HG03378 (cell line): Measurements from ENCODE around the gene CAPN10.

Experiments used
- ATAC-seq: cut with Tn5 transposase; IDR thresholded peaks from one replicate; pipeline ENCODE4 v1.9.1; 2021; ENCODE audit warnings: mild to moderate bottlenecking, moderate library complexity; ENCODE audit not compliant: unreplicated experiment

The CAPN10 gene

GRCh38 chr2:240588006-240588655 lies 1.6 kb downstream of the CAPN10 start:
- ATAC-seq, result no peak

GRCh38 chr2:240588669-240589068 lies 2.1 kb downstream of the CAPN10 start:
- ATAC-seq, result no peak

- ATAC-seq, result no peak
Observed at GRCh38 chr2:240589375-240589774, 2.8 kb downstream of the CAPN10 start.

DNA sequence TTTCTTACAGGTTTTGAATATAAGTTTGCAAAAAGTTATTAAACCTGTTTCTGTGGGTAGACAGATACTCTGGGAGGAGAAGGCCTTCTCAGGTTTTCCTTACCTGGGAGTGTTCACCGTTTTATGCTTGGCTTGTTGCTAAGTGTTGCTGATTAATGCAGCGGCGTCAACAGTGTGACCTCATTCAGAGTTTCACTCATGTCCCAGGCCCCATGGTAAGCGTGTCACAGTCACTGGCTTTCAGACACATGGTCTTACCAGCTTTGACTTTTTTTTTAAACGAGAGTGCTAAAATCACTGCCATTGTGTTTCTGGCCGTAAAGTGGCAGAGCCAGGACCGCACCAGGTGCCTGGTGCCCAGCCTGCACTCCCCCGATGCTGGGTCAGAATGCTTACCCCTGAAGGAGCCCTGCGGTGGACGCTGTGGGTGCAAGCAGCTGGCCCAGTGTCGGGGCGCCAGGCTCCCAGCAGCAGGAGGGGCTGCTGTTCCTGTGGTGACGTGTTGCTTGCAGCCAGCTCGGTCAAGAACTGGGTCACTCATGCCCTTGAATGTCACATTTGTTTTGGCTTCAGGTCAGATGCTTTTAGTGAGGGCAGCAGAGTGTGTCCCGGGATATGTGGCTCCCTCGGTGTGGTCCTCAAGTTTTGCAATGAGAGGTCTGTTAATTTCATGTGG lies 3.5 kb downstream of the CAPN10 start:
- ATAC-seq, result no peak

DNA sequence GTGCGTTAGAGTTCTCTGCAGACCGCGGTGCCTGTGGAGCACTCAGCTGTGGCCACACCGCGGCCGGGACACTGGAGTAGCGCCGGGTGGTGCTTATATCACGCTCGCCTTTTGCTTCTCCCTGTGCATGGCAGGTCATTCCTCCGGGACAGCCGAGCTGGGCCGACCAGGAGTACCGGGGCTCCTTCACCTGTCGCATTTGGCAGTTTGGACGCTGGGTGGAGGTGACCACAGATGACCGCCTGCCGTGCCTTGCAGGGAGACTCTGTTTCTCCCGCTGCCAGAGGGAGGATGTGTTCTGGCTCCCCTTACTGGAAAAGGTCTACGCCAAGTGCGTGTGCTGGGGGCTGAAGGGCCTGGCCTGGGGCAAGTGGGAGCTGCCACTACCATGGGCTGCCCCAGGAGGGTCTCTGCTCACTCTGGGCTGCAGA lies 4.2 kb downstream of the CAPN10 start:
- ATAC-seq, result no peak

- ATAC-seq, result no peak
Observed at GRCh38 chr2:240591226-240591625, 4.7 kb downstream of the CAPN10 start.

DNA sequence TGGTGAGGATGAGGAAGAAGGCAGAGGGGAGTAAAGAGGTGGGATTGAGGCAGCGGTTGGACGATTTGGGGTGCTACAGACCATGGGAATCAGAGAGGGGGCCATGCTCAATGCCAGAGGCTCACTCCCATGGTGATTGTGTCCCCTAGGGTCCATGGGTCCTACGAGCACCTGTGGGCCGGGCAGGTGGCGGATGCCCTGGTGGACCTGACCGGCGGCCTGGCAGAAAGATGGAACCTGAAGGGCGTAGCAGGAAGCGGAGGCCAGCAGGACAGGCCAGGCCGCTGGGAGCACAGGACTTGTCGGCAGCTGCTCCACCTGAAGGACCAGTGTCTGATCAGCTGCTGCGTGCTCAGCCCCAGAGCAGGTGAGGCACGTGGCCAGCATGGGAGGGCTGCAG lies 5.2 kb downstream of the CAPN10 start:
- no peak for ATAC-seq

- ATAC-seq, result no peak
Observed at GRCh38 chr2:240593026-240593702, 6.6 kb downstream of the CAPN10 start.

GRCh38 chr2:240593703-240594451 lies 7.3 kb downstream of the CAPN10 start:
- no peak for ATAC-seq

- no peak for ATAC-seq
Observed at GRCh38 chr2:240594511-240595380, 8.2 kb downstream of the CAPN10 start.

DNA sequence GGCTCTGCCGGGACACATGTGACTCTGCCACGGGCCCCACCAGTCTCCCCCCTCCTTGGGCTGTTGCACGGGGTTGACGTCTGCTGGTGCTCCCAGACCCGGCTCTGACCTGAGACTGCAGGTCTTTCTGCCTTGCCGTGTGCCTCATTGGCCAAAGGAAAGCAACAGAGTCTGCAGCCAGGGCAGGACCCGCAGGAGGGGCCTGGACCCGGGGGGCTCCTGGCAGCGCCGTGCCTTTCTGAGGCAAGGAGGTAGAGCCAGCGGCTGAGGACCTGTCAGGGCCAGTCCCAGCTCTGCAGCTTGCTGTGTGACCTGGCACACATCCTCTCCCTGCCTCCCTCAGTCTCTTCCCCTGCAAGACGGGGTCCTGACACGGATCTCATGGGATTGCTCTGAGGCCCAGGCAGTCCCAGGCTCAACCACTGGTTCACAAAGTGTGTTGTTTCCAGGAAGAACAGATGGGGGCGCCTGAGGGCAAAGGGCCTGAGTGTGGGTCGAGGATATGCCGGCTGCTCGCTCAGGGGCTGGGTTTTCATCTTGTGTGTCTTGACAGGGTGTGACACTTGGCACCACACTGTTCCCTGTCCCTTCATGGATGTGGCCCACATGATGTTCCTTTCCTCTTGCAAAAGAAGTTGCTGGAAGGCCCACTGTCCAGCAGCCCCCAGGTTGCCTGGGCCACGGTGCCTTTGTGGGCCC lies 9.0 kb downstream of the CAPN10 start:
- ATAC-seq, result no peak

DNA sequence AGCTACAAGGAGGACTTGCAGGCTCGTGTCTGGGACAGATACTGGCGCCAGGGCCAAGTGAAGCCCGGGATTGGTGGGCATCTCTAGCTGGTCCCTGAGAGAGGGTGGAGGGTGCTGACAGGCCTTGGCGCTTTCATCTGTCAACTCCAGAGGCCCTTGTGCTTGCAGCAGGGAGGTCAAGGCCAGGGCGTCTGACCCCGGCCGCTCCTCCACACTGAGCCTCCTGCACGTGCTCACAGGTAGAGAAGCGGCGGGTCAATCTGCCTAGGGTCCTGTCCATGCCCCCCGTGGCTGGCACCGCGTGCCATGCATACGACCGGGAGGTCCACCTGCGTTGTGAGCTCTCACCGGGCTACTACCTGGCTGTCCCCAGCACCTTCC lies 9.5 kb downstream of the CAPN10 start:
- ATAC-seq, result no peak

DNA sequence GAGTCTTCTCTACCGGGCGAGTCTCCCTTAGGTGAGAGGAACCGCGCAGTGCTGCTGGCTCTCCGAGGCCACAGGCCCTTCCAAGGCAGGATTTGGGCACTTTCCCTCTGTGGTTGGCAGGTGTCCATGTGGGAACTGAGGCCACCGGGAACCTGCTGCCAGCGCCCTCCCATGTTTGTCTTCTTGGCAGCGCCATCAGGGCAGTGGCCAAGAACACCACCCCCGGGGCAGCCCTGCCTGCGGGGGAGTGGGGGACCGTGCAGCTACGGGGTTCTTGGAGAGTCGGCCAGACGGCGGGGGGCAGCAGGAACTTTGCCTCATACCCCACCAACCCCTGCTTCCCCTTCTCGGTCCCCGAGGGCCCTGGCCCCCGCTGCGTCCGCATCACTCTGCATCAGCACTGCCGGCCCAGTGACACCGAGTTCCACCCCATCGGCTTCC lies 10.0 kb downstream of the CAPN10 start:
- no peak for ATAC-seq

GRCh38 chr2:240597054-240597418 lies 10.5 kb downstream of the CAPN10 start:
- no peak for ATAC-seq

DNA sequence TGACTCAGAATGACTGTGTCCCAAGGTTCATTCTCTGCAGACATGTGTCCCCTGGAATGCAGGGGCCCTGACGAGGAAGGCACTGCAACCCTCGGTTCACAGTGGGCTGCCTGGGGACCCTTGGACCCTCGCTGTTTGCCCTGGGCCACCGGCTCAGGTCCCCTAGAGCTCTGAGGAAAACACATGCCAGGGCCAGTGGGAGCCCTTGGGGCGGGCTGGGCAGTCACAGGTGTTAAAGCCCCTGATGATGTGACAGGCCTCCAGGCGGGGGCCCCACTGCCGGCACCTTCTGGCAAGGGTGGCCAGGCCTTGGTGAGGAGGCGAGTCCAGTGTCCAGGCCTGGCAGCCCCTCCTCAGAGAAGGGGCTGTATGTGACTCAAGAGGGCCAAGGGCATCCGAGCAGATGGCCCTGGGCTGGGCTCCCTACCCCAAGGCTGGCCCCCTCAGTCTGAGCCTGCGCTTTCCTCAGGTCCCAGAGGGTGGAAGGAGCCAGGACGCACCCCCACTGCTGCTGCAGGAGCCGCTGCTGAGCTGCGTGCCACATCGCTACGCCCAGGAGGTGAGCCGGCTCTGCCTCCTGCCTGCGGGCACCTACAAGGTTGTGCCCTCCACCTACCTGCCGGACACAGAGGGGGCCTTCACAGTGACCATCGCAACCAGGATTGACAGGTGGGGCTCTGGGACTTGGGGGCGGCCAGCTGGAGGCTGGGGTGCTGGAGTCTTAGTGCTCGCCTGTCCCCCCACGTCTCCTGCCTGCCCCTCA lies 11.1 kb downstream of the CAPN10 start:
- ATAC-seq, result no peak

GRCh38 chr2:240598311-240598911 lies 11.9 kb downstream of the CAPN10 start:
- no peak for ATAC-seq

DNA sequence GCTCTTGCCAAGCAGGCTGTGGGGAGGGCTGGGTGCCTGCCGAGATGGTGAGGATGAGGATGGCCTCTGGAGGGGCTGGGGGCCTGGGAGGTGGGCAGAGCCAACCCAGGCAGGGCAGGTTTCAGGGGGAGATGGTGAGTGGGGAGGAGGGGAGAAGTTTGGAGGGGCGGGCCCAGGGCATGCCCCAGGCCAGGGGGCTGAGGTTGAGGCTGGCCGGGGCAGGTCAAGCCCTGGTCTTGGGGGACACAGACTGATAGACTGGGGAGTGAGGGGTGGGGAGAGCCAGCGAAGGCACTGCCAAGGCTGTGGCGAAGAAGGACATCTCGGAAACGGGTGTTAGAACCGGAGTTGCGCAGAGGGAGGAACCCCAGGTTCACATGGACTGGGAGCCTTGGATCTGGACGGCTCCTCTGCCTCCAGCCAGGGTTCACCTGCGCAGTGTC lies 12.6 kb downstream of the CAPN10 start:
- ATAC-seq, result no peak

- ATAC-seq, result no peak
Observed at GRCh38 chr2:240600451-240600961, 14.0 kb downstream of the CAPN10 start.
